Measurements from ENCODE around the gene PDXP. TPM values are rescaled to one million over a fixed set of nuclear protein-coding genes. Genes with fewer than 3 reads are reported as not detected.

Gene PDXP
- total and polyA plus RNA-seq, 9 of the 15 experiments (the other 6 are each of a cell fraction or from before 2014, with no cell fraction given) = 7.9 to 54.2 (median 38.8) TPM

- TF ChIP-seq MGA (IDR thresholded peaks at IDR 0.05) = no peak
- 0 out of 2 replicates have a peak, but pooled peaks have one; percentile 13 for TF ChIP-seq CXXC5 (CRISPR knock-in tag; IDR thresholded peaks at IDR 0.05)
- TF ChIP-seq IRF2 (CRISPR knock-in tag; IDR thresholded peaks at IDR 0.05) = no peak
- no peak for TF ChIP-seq NR2F6 (CRISPR knock-in tag; IDR thresholded peaks at IDR 0.05)
- TF ChIP-seq MED1 (CRISPR knock-in tag; IDR thresholded peaks at IDR 0.05; ENCODE audit: borderline replicate concordance) = no peak
- no peak for TF ChIP-seq TCF7 (IDR thresholded peaks at IDR 0.05; ENCODE audit: borderline replicate concordance)
- TF ChIP-seq ZNF592 (IDR thresholded peaks at IDR 0.05) = no peak
- peak; percentile 41 for TF ChIP-seq E2F8 (IDR thresholded peaks at IDR 0.05; ENCODE audit: low read depth, partially characterized antibody)
- no peak for TF ChIP-seq ZC3H11A (IDR thresholded peaks at IDR 0.05; ENCODE audit: low read depth, low read length)
Measured at GRCh38 chr22:37639070-37639760, 19.3 kb upstream of the PDXP start, which contains the start of gene SH3BP1 (continued).
